ENCODE results near the gene WNT1. TPM values are rescaled to one million over a fixed set of nuclear protein-coding genes. Genes with fewer than 3 reads are reported as not detected.

The WNT1 gene
- total RNA-seq, 1 donor from 2014 or later: not detected

GRCh38 chr12:48936379-48936979, 41.6 kb upstream of the WNT1 start:
- Histone ChIP-seq H3K4me3 (ENCODE audit: low read depth, low read length) (no peak overlapping the region), H3K27me3 (ENCODE audit: control insufficient read depth, insufficient read depth, low read length) (no peaks in the 10 kb centered on the region), H3K36me3 (ENCODE audit: control insufficient read depth, insufficient read depth, low read length) (peaks cover 26% of the 10 kb centered on the region)
- TF ChIP-seq, protein P1, sequence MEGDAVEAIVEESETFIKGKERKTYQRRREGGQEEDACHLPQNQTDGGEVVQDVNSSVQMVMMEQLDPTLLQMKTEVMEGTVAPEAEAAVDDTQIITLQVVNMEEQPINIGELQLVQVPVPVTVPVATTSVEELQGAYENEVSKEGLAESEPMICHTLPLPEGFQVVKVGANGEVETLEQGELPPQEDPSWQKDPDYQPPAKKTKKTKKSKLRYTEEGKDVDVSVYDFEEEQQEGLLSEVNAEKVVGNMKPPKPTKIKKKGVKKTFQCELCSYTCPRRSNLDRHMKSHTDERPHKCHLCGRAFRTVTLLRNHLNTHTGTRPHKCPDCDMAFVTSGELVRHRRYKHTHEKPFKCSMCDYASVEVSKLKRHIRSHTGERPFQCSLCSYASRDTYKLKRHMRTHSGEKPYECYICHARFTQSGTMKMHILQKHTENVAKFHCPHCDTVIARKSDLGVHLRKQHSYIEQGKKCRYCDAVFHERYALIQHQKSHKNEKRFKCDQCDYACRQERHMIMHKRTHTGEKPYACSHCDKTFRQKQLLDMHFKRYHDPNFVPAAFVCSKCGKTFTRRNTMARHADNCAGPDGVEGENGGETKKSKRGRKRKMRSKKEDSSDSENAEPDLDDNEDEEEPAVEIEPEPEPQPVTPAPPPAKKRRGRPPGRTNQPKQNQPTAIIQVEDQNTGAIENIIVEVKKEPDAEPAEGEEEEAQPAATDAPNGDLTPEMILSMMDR (IDR thresholded peaks at IDR 0.05; ENCODE audit: insufficient read depth, low read length, severe bottlenecking): peak; percentile 93
- DNase-seq (ENCODE audit: low read depth) (peak; percentile 48), FAIRE-seq (no peak)

DNA sequence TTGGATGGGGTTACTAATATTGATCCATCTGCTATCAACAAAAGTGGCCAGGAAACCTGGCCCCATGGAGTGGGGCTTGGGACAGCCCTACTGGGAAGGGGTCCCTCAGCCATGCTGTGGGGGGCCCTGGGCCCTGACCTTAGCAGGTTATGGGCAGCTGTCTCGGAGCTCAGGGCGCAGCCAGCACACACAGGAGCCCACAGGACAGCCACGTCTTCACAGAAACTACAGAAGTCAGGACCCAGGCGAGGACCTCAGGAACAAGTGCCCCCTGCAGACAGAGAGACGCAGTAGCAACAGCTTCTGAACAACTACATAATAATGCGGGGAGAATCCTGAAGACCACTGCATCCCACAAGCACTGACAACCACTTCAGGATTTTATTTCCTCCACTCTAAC, 41.0 kb upstream of the WNT1 start:
- H3K4me3 ChIP-seq (ENCODE audit: low read depth, low read length): no peak overlapping the region
- FAIRE-seq (no peak), DNase-seq (ENCODE audit: low read depth) (no peak)
- no peaks in the 10 kb centered on the region for H3K27me3 ChIP-seq (ENCODE audit: control insufficient read depth, insufficient read depth, low read length)
- TF ChIP-seq, protein P1 (IDR thresholded peaks at IDR 0.05; ENCODE audit: insufficient read depth, low read length, severe bottlenecking): peak; percentile 11
- peaks cover 24% of the 10 kb centered on the region for H3K36me3 ChIP-seq (ENCODE audit: control insufficient read depth, insufficient read depth, low read length)

GRCh38 chr12:48938805-48939204, 39.3 kb upstream of the WNT1 start:
- TF ChIP-seq, protein P1 (IDR thresholded peaks at IDR 0.05; ENCODE audit: insufficient read depth, low read length, severe bottlenecking): no peak
- DNase-seq (ENCODE audit: low read depth): no peak
- H3K27me3 ChIP-seq (ENCODE audit: control insufficient read depth, insufficient read depth, low read length): no peaks in the 10 kb centered on the region
- peaks cover 22% of the 10 kb centered on the region for H3K36me3 ChIP-seq (ENCODE audit: control insufficient read depth, insufficient read depth, low read length)
- FAIRE-seq: no peak
- no peak overlapping the region for H3K4me3 ChIP-seq (ENCODE audit: low read depth, low read length)

DNA sequence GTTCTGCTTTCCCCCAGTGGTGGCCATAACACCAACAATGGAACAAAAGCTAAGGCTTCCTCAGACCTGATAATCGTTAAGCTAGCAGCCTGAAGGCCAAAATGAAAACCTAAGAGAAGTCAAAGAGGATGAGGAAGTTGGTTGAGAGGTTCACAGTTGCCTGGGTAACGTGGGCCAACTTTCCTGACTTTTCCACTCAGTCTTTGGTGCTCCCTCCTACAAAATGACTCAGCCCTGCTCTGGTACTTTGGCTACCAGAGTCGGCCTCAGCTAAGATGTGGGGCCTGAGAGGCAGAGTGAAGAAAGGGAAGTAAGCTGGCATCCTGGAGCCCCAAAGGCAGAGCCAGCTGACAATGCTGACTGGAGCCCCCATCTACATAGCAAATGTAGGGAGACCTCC, 37.9 kb upstream of the WNT1 start:
- peaks cover 22% of the 10 kb centered on the region for H3K36me3 ChIP-seq (ENCODE audit: control insufficient read depth, insufficient read depth, low read length)
- H3K27me3 ChIP-seq (ENCODE audit: control insufficient read depth, insufficient read depth, low read length): no peaks in the 10 kb centered on the region
- TF ChIP-seq, protein P1 (IDR thresholded peaks at IDR 0.05; ENCODE audit: insufficient read depth, low read length, severe bottlenecking): no peak
- no peak overlapping the region for H3K4me3 ChIP-seq (ENCODE audit: low read depth, low read length)
- DNase-seq (ENCODE audit: low read depth): no peak
- FAIRE-seq: peak; percentile 36

DNA sequence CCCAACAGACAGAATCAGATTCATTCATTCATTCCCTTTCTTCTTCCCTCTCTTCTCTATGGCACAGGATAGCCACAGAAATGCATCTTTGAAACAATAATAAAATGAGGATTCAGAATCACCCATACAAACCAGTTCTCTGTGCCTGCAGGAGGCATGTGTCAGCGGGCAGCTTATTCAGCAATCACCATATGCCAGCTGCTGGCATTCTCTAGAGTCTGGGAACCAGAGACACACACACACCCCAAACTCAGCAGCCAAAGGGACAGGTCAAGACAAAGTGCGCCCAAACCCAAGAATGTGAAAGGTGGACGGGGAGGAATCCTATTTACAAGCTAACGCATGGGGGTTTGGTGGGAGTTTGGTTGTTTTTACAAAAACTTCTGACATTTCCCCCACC, 34.9 kb upstream of the WNT1 start:
- Histone ChIP-seq H3K27me3 (ENCODE audit: control insufficient read depth, insufficient read depth, low read length) (no peaks in the 10 kb centered on the region), H3K4me3 (ENCODE audit: low read depth, low read length) (no peak overlapping the region), H3K36me3 (ENCODE audit: control insufficient read depth, insufficient read depth, low read length) (peaks cover 18% of the 10 kb centered on the region)
- FAIRE-seq (no peak), DNase-seq (ENCODE audit: low read depth) (no peak)
- TF ChIP-seq, protein P1 (IDR thresholded peaks at IDR 0.05; ENCODE audit: insufficient read depth, low read length, severe bottlenecking): no peak

GRCh38 chr12:48946205-48946604, 31.9 kb upstream of the WNT1 start:
- FAIRE-seq: no peak

More at GRCh38 chr12:48946205-48946604, 31.9 kb upstream of the WNT1 start:
- H3K36me3 ChIP-seq (ENCODE audit: control insufficient read depth, insufficient read depth, low read length): peaks cover 3% of the 10 kb centered on the region
- TF ChIP-seq, protein P1 (IDR thresholded peaks at IDR 0.05; ENCODE audit: insufficient read depth, low read length, severe bottlenecking): no peak
- H3K27me3 ChIP-seq (ENCODE audit: control insufficient read depth, insufficient read depth, low read length): no peaks in the 10 kb centered on the region
- no peak for DNase-seq (ENCODE audit: low read depth)
- no peak overlapping the region for H3K4me3 ChIP-seq (ENCODE audit: low read depth, low read length)

Data from bronchial epithelial cell (primary cell).